Uterus (tissue), 4 donors: Measurements from ENCODE around the gene COL5A3. TPM values are rescaled to one million over a fixed set of nuclear protein-coding genes. Genes with fewer than 3 reads are reported as not detected.

Source experiments
- DNase-seq, 2 donors: peaks; one replicate each; pipeline ENCODE4 v3.0.0-alpha.2; 2019 to 2020
- H3K27ac ChIP-seq, 2 donors: fragments of 200-600 bp; sonication (generic); 1 replicate in 1 of 2; 2 replicates in 1 of 2; pipeline ENCODE4 v1.5.1; 2016 to 2018
- H3K27me3 ChIP-seq, 2 donors: fragments of 200-600 bp; sonication (generic); one replicate each; pipeline ENCODE4 v1.5.1; 2018 to 2019; ENCODE audit warnings: control low read depth in 1 of 2
- H3K36me3 ChIP-seq, 2 donors: fragments of 200-600 bp; sonication (generic); one replicate each; pipeline ENCODE4 v1.5.1; 2019; ENCODE audit warnings: control low read depth in 1 of 2
- H3K4me1 ChIP-seq, 2 donors: fragments of 200-600 bp; sonication (generic); one replicate each; pipeline ENCODE4 v1.5.1; 2018 to 2019; ENCODE audit warnings: control low read depth in 1 of 2
- H3K4me3 ChIP-seq, 2 donors: fragments of 200-600 bp; sonication (generic); 1 replicate in 1 of 2; 2 replicates in 1 of 2; pipeline ENCODE4 v1.5.1; 2018 to 2019; ENCODE audit warnings: mild to moderate bottlenecking in 1 of 2
- H3K9me3 ChIP-seq, 2 donors: fragments of 200-600 bp; sonication (generic); one replicate each; pipeline ENCODE4 v1.5.1; 2019; ENCODE audit warnings: control low read depth in 1 of 2
- POLR2A ChIP-seq, 2 donors: fragments of 450-650 bp; IDR thresholded peaks; one replicate each; pipeline ENCODE4 v1.6.1; 2016; ENCODE audit warnings: antibody characterized with exemption in 2 of 2, mild to moderate bottlenecking in 1 of 2, moderate library complexity in 1 of 2
- intact Hi-C: fragments of 100-400 bp; cut with DNase I; formaldehyde crosslinking; loops from one replicate; pipeline ENCODE4 v1.15.1; 2023; ENCODE audit warnings: low total_unique reads
- total RNA-seq, 4 donors: library from RNA; depleted of rRNA in 3 of 4; stranded (reverse); fragments of >200 nt in 3 of 4; gene quantifications; one replicate each; pipeline versions ENCODE4 v1.1.0 to v1.2.4, GENCODE V29; 2014 to 2023
- TF ChIP-seq, protein P1 (sequence below), 4 experiments: fragments of 200-600 bp in 2 of 4; fragments of 450-650 bp in 2 of 4; sonication (generic) in 2 of 4; IDR thresholded peaks; one replicate each; pipeline ENCODE4 v1.5.1; 2016 to 2019; ENCODE audit warnings: antibody characterized with exemption in 4 of 4, mild to moderate bottlenecking in 2 of 4, moderate library complexity in 1 of 4
- donor health status: DM: yes; HTN: yes; CAD: no.

Gene COL5A3
- total RNA-seq, 4 donors from 2014 or later, result 12.6 to 43.3 (median 25.6) TPM

DNA sequence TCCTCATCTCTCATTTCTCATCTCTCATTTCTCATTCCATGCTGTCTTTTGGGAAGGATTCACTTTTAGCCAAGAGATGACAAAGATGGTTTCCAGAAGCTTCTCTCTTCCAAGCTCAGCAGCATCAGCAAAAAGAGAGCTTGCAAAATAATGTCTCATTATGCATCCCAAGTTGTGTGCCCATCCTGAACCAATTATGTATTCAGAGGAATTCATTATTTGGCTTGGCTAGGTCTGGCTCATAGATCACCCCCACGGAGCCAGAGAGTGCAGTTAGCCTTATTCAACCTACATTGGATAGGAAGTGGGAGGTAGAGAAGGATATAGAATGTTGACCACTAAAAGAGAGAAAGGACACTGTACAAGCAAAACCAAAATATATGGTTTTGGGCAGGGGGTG, 68.6 kb downstream of the COL5A3 start:
- no peaks in the 10 kb centered on the region for H3K27me3 ChIP-seq
- no peaks in the 10 kb centered on the region for H3K9me3 ChIP-seq
- H3K27ac ChIP-seq, result no peak overlapping the region
- H3K4me1 ChIP-seq, result peaks cover 2 to 4% of the 10 kb centered on the region in 2 donors
- no peak for TF ChIP-seq POLR2A (IDR thresholded peaks at IDR 0.05)
- TF ChIP-seq, protein P1, sequence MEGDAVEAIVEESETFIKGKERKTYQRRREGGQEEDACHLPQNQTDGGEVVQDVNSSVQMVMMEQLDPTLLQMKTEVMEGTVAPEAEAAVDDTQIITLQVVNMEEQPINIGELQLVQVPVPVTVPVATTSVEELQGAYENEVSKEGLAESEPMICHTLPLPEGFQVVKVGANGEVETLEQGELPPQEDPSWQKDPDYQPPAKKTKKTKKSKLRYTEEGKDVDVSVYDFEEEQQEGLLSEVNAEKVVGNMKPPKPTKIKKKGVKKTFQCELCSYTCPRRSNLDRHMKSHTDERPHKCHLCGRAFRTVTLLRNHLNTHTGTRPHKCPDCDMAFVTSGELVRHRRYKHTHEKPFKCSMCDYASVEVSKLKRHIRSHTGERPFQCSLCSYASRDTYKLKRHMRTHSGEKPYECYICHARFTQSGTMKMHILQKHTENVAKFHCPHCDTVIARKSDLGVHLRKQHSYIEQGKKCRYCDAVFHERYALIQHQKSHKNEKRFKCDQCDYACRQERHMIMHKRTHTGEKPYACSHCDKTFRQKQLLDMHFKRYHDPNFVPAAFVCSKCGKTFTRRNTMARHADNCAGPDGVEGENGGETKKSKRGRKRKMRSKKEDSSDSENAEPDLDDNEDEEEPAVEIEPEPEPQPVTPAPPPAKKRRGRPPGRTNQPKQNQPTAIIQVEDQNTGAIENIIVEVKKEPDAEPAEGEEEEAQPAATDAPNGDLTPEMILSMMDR (IDR thresholded peaks at IDR 0.05), result no peak
- DNase-seq, result no peak
- no peak overlapping the region for H3K4me3 ChIP-seq
- no peaks in the 10 kb centered on the region for H3K36me3 ChIP-seq
- intact Hi-C loops, result no loop called here

DNA sequence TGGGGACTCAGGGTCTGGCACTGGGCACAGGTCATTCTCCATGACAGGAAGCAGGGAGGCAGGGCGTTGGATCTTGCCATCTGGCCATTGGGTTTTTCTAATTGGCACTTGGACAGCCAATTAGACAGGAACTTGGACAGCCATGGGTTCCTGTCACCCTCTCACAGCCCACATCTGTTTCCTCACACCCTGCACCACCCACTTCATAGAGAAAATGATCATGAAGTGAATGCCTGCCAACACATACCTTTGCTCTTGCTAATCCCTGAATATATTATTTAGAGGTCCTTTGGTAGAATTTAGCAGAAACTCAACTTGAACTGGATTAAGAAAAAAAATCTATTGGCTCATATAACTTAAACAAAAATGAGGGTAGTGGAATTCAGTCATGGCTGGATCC, 69.1 kb downstream of the COL5A3 start:
- DNase-seq, result no peak
- peaks cover 7% of the 10 kb centered on the region in 2 donors for H3K4me1 ChIP-seq
- no peaks in the 10 kb centered on the region for H3K36me3 ChIP-seq
- TF ChIP-seq, protein P1 (IDR thresholded peaks at IDR 0.05), result no peak
- no peak for TF ChIP-seq POLR2A (IDR thresholded peaks at IDR 0.05)
- H3K27me3 ChIP-seq, result no peaks in the 10 kb centered on the region
- no peak overlapping the region for H3K27ac ChIP-seq
- H3K9me3 ChIP-seq, result no peaks in the 10 kb centered on the region
- intact Hi-C loops, result no loop called here
- H3K4me3 ChIP-seq, result no peak overlapping the region

- H3K4me1 ChIP-seq, result peaks cover 3 to 11% of the 10 kb centered on the region in 2 donors
- H3K4me3 ChIP-seq, result no peak overlapping the region
- no peak overlapping the region for H3K27ac ChIP-seq
- no peak for TF ChIP-seq POLR2A (IDR thresholded peaks at IDR 0.05)
- H3K36me3 ChIP-seq, result no peaks in the 10 kb centered on the region
- no peaks in the 10 kb centered on the region for H3K27me3 ChIP-seq
- intact Hi-C loops, result no loop called here
- no peak for DNase-seq
- no peaks in the 10 kb centered on the region for H3K9me3 ChIP-seq
Measured at GRCh38 chr19:9940778-9941177, 69.5 kb downstream of the COL5A3 start.

DNA sequence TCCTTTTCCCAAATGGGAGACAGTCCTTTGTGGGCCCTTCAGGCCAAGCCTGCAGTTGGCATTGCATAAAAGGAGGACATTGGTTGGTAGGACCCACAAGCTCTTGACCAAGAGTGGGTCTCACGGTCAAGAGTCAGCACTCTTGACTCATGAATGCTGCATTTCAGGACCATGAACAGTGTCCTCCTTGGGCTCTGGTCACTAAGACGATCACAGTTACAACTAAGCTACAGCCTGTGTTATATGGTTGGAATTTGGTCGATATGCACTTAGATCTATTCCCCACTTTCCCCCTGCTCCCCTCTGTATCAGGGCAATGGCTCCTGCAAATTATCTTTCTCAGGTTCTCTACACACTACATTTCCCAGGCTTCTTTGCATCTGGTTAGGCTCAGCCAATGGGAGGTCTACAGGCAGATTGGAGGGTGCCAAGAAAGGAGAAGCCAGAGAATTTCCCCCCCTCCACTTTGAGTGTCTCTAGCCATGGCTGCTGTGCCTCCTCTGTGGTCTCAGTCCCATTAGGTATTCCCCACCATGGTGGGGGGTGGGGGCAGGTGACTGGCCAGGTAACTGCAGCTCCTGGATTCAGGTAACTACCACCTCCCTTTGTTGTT, 70.9 kb downstream of the COL5A3 start:
- intact Hi-C loops, result no loop called here
- DNase-seq, result no peak

GRCh38 chr19:9937001-9937411, 73.3 kb downstream of the COL5A3 start:
- intact Hi-C loops, result no loop called here
- no peaks in the 10 kb centered on the region for H3K9me3 ChIP-seq
- no peak overlapping the region for H3K4me3 ChIP-seq
- TF ChIP-seq POLR2A (IDR thresholded peaks at IDR 0.05), result no peak
- TF ChIP-seq, protein P1 (IDR thresholded peaks at IDR 0.05), result no peak
- DNase-seq, result peak in 1 of 2 donors; percentile 21
- peaks cover 3 to 18% of the 10 kb centered on the region in 2 donors for H3K4me1 ChIP-seq
- H3K27me3 ChIP-seq, result no peaks in the 10 kb centered on the region
- H3K27ac ChIP-seq, result peak overlapping the region; percentile 8 to 68
- no peaks in the 10 kb centered on the region for H3K36me3 ChIP-seq

More for the DNA sequence above, 70.9 kb downstream of the COL5A3 start:
- Histone ChIP-seq H3K4me3 (no peak overlapping the region), H3K36me3 (no peaks in the 10 kb centered on the region), H3K27me3 (no peaks in the 10 kb centered on the region), H3K27ac (no peak overlapping the region), H3K9me3 (no peaks in the 10 kb centered on the region), H3K4me1 (peaks cover 3 to 18% of the 10 kb centered on the region in 2 donors)
- TF ChIP-seq, protein P1 (IDR thresholded peaks at IDR 0.05), result no peak
- TF ChIP-seq POLR2A (IDR thresholded peaks at IDR 0.05), result no peak
